H1 (cell line): ENCODE measurements around the gene FNDC3A. TPM values are rescaled to one million over a fixed set of nuclear protein-coding genes. Genes with fewer than 3 reads are reported as not detected.

Source experiments
- ASH2L ChIP-seq: fragments of 200-600, 300-600 bp; sonication (generic); IDR thresholded peaks from one replicate; pipeline ENCODE4 v1.7.1; 2017; ENCODE audit warnings: low read length
- FOSL1 ChIP-seq: IDR thresholded peaks from 2 replicates; pipeline ENCODE4 v1.6.1; 2011; ENCODE audit warnings: mild to moderate bottlenecking, low read depth, low read length, moderate library complexity; ENCODE audit not compliant: insufficient read depth
- MAFK ChIP-seq: IDR thresholded peaks from 2 replicates; pipeline ENCODE4 v1.6.1; 2012; ENCODE audit warnings: low read depth, mild to moderate bottlenecking, improper control_type of control experiment, low read length
- RAD21 ChIP-seq, 2 experiments: IDR thresholded peaks in 1 of 2; conservative IDR thresholded peaks in 1 of 2; 2 replicates each; pipeline ENCODE4 v1.6.1; 2011; ENCODE audit warnings: low read depth in 2 of 2, low read length in 2 of 2, improper control_type of control experiment in 1 of 2, inconsistent platforms in 1 of 2, mild to moderate bottlenecking in 1 of 2, moderate library complexity in 1 of 2
- RFX5 ChIP-seq: IDR thresholded peaks from 2 replicates; pipeline ENCODE4 v1.6.1; 2011; ENCODE audit warnings: low read depth, low read length, improper control_type of control experiment, borderline replicate concordance
- polyA plus RNA-seq, 7 experiments: library from polyadenylated mRNA; depleted of rRNA in 3 of 7; stranded (reverse) in 5 of 7; unstranded in 2 of 7; fragments of >200 nt in 5 of 7; fragments of 200-250 nt in 2 of 7; gene quantifications; 1 replicate in 5 of 7; 2 replicates in 1 of 7; 4 replicates in 1 of 7; pipeline versions ENCODE4 v1.2.1 to v1.2.3, GENCODE V29; 2011 to 2013; ENCODE audit warnings: missing spikeins in 2 of 7, mixed read lengths in 2 of 7
- total RNA-seq: library from RNA; stranded (reverse); fragmentation: NEBNext Ultra II Directional; extraction: Animal tissue kit (Norgen Biotek cat#: 25700); gene quantifications from 2 replicates; pipeline ENCODE4 v1.2.1, GENCODE V29; 2021

Gene FNDC3A
- total and polyA plus RNA-seq, 2 of the 8 experiments (the other 6 are each of a cell fraction or from before 2014, with no cell fraction given): 14.6 to 26.0 TPM

- TF ChIP-seq MAFK (no peak), RFX5 (no peak), RAD21 (IDR thresholded peaks at IDR 0.05 in 1 of 2, conservative IDR thresholded peaks at IDR 0.05 in 1 of 2; ENCODE audit: low read depth in 2 of 2, low read length in 2 of 2) (no peak), ASH2L (no peak), FOSL1 (no peak)
Observed at GRCh38 chr13:49213539-49213938, 237.8 kb downstream of the FNDC3A start (continued).
